HL-60/S4 treated with phorbol 12-myristate 13-acetate at 8.2 ng/mL for 4 days and 3 days (cell line): Measurements from ENCODE around the gene LRFN5.
"Not testable (repeated sequence)": the region's sequence is repeated elsewhere in the genome, so short reads cannot be mapped to it uniquely, and the experiment has no call there.

Experiments
- in situ Hi-C: fragments of 300-500 bp; cut with MboI; formaldehyde crosslinking; loops from 2 replicates; pipeline ENCODE4 v1.15.0; 2022; ENCODE audit warnings: low sequenced_read_pairs

The LRFN5 gene

GRCh38 chr14:41606532-41607303 lies at the start of gene LRFN5:
LRFN5 (plus strand) TSS chr14:41606876.
- in situ Hi-C loops: no loop called here

GRCh38 chr14:41558490-41558889 lies 48.2 kb upstream of the LRFN5 start:
- in situ Hi-C loops: no loop called here

GRCh38 chr14:41566864-41567263 lies 39.8 kb upstream of the LRFN5 start:
- in situ Hi-C loops: not testable (repeated sequence)

GRCh38 chr14:41568979-41569378 lies 37.7 kb upstream of the LRFN5 start:
- in situ Hi-C loops: no loop called here

- in situ Hi-C loops: no loop called here
Measured at GRCh38 chr14:41570415-41571155, 36.1 kb upstream of the LRFN5 start.

- in situ Hi-C loops: no loop called here
Measured at GRCh38 chr14:41586237-41586636, 20.4 kb upstream of the LRFN5 start.

- in situ Hi-C loops: no loop called here
Measured at GRCh38 chr14:41597647-41598046, 9.0 kb upstream of the LRFN5 start.

GRCh38 chr14:41599805-41600385 lies 6.8 kb upstream of the LRFN5 start:
- in situ Hi-C loops: not testable (repeated sequence)

GRCh38 chr14:41604721-41605531 lies 1.8 kb upstream of the LRFN5 start:
- in situ Hi-C loops: no loop called here

GRCh38 chr14:41605550-41606281 lies 960 bp upstream of the LRFN5 start:
- in situ Hi-C loops: no loop called here

GRCh38 chr14:41606282-41606531 lies 469 bp upstream of the LRFN5 start:
- in situ Hi-C loops: no loop called here

GRCh38 chr14:41607304-41607775 lies 664 bp downstream of the LRFN5 start:
- in situ Hi-C loops: no loop called here

GRCh38 chr14:41607966-41608663 lies 1.4 kb downstream of the LRFN5 start:
- in situ Hi-C loops: no loop called here

- in situ Hi-C loops: no loop called here
Measured at GRCh38 chr14:41608681-41609390, 2.2 kb downstream of the LRFN5 start.

- in situ Hi-C loops: no loop called here
Measured at GRCh38 chr14:41609704-41610183, 3.1 kb downstream of the LRFN5 start.

GRCh38 chr14:41615011-41615595 lies 8.4 kb downstream of the LRFN5 start:
- in situ Hi-C loops: no loop called here

- in situ Hi-C loops: no loop called here
Measured at GRCh38 chr14:41623736-41624135, 17.1 kb downstream of the LRFN5 start.

- in situ Hi-C loops: no loop called here
Measured at GRCh38 chr14:41629876-41630275, 23.2 kb downstream of the LRFN5 start.

GRCh38 chr14:41634286-41634685 lies 27.6 kb downstream of the LRFN5 start:
- in situ Hi-C loops: no loop called here
